ENCODE results near the gene ARID4B.

- TF ChIP-seq POLR2AphosphoS5 (IDR thresholded peaks at IDR 0.05) (no peak), CTCF (IDR thresholded peaks at IDR 0.05) (no peak)
Observed at GRCh38 chr1:235339746-235340145, 11.8 kb upstream of the ARID4B start.

All from gastroesophageal sphincter (tissue), 3 donors.